GM21717 (cell line): ENCODE results near the gene ARMC9.
"Not testable (repeated sequence)": the region's sequence is repeated elsewhere in the genome, so short reads cannot be mapped to it uniquely, and the experiment has no call there.

Experiments used
- ATAC-seq: cut with Tn5 transposase; IDR thresholded peaks from one replicate; pipeline ENCODE4 v1.9.1; 2021; ENCODE audit warnings: mild to moderate bottlenecking, moderate library complexity; ENCODE audit not compliant: unreplicated experiment

Gene ARMC9

DNA sequence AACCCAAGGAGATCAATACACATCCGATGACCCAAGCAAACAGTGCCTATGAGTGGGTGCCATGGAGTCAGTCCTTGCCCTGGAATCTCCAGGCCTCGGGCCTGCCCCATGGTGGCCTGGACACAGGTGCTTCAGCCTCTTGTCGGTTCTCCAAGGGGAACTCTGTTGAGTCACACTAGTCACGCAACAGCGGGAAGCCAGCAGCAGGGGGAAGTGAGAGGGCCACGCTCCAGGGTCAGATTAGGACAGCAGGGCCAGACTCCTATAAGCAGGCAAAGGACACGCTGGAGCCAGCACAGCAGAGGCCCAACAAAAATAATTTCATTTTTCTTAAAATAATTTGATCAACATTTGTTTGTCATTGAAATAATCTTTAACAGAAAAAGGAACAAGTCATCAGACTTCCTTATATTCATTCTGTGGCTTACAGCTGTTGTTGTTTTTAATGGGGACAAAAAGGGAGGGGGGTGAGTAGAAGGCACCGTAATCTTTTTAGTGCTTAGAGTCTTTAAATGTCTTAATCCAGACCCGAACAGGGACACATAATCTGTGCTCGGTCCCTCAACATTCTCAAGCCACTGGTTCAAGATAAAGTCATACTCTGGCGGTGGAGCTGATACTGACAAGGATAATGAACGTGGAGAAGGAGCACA is 16.4 kb upstream of the ARMC9 start:
- ATAC-seq: no peak

GRCh38 chr2:231182513-231182899 is 15.9 kb upstream of the ARMC9 start:
- ATAC-seq: no peak

DNA sequence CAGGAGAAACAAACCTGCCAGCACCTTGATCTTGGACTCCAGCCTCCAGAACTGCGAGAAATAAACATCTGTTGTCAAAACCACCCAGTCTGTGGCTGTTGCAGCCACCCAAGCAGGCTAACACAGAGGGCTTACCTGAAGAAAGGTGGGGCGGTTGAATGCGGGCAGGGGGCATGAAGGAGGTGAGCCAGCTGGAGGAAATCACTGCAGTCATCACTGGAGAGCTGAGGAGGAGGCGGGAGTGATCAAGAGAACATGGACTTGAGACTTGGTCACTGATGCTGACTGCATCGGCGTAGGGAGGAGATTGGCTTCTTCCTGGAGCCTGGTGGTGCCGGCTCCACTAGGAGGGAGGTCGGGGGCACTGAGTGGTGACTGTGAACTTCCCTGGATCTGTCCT is 14.6 kb upstream of the ARMC9 start:
- no peak for ATAC-seq

- ATAC-seq: no peak
Observed at GRCh38 chr2:231184319-231184718, 14.1 kb upstream of the ARMC9 start.

DNA sequence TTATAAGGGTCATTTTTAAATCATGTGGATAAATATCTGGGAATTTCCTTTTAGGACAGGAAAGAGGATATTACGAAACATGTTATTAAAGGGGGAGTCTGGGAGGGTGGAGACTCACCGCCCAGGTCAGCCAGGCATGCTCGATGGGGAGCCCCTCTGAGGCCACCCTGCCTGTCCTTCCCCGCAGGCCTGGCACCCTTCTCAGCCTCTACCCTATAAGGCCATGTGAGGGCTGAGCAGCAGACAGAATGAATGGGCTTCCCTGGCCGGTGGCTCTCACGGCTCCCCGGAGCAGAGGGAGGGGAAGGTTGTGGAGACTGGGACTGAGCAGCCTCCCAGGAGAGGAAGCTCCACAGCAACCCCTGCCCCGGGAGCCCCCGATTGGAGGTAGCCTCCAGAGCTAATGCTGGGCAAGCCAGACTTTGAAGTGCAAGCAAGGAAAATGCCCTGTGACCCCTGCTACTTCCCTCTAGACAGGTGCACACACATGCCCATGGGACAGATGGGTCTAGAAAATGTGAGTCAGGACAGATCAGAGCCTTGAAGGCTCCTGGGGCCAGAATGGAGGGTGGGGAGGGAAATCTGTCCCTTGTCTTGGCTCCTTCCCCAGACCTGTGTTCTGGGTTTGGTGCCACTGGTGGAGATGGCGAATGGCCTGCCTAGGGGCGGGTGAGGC is 13.2 kb upstream of the ARMC9 start:
- no peak for ATAC-seq

- no peak for ATAC-seq
Observed at GRCh38 chr2:231185886-231186285, 12.5 kb upstream of the ARMC9 start.

- ATAC-seq: no peak
Observed at GRCh38 chr2:231186325-231186724, 12.1 kb upstream of the ARMC9 start.

DNA sequence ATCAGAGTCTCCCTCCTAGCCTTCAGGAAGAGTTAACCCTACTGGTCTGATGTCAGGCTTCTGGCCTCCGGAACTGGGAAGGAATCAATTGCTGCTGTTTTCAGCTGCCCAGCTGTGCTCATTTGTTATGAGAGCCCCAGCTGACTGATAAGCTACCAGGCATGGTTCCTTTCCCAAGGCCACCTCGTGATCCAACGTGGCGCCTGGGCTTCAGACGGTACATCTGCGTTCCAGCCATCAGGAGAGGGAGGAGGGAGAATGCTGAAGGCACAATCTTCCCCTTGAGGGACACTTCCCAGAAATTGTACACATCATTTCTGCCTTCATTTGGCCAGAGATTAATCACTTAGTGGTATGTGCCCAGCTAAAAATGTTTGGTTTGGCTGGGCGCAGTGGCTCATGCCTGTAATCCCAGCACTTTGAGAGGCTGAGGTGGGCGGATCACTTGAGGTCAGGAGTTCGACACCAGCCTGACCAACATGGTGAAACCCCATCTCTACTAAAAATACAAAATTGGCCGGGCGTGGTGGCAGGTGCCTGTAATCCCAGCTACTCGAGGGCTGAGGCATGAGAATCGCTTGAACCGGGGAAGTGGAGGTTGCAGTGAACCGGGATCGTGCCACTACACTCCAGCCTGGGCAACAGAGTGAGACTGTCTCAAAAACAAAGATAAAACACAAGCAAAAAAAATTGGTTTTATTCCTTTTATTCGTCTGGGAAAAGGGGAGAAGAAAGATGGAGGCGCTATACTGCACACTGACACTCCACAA is 10.5 kb upstream of the ARMC9 start:
- no peak for ATAC-seq

DNA sequence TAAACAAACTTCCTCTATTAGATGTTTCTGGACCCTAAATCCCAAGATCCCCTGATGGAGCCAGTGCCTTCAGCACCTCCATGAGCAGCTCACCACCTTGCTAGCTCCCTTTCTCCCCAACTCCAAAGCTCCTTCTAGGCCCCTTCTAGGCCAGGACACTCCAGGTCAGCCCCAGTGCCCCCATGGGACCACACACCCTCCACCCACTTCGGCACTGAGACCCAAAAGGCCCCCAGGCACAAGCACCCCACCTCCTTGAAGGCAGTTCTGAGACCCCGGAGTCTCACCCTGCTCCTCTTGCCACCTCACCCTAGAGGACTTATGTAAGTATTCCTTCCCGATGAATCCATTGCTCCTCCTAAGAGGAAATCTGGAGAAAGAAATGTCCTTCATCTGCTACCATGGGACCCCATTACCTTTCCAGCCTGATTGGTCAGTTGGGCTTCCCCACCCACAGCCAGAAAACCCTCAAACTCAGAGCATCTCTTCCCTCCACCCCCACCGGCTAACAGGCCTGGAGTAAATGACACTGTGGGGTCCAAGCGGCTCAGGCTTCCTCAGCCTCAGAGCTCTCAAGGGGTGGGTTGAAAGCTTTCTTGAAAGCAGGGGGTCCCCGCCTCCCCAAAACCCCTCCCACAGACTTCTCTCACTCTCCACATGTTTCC is 9.8 kb upstream of the ARMC9 start:
- no peak for ATAC-seq

- ATAC-seq: no peak
Observed at GRCh38 chr2:231189171-231189530, 9.3 kb upstream of the ARMC9 start.

DNA sequence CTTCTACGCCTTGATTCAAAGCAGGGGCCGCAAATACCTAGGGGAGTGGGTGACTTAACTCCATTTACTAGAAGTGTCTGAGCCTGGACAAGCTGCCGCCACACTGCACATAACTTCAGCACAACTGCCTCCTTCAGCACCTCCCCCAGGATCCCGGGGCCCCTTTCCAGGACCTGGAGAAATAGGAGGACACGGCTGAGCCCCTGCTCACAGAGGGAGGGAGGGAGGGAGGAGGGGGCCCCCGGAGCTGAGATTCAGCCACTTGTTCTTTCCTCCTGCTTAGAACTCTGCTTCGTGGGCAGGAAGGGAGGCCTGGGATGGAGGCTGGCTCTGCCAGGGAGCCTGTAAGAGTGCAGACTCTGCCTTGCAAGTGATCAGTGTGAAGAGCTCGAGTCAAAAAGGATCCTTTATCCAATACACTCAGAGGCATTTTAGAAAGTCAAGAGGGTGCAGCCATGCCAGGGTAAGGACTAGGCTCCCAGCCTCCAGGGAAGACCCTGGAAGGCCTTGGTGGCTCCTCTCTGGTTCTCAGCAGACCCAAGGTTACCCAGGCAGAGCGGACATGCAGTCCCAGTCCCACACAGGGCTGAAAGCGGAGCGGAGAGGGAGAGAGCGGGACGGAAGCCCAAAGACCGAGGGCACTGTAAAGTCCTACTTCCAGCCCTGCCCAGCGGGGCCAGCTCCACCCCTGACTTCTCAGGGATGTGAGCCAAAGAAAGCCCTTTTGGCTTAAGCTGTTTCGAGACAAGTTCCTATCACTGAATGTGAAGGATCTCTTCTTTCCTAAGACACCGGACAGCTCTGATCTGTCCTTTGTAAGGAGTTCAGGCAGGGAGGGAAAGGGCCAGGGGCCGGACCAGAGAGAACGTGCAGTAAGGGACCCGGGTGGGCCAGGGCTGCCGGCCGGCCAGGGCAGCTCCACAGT is 8.6 kb upstream of the ARMC9 start:
- no peak for ATAC-seq

GRCh38 chr2:231190531-231191197 is 7.8 kb upstream of the ARMC9 start:
- ATAC-seq: no peak

DNA sequence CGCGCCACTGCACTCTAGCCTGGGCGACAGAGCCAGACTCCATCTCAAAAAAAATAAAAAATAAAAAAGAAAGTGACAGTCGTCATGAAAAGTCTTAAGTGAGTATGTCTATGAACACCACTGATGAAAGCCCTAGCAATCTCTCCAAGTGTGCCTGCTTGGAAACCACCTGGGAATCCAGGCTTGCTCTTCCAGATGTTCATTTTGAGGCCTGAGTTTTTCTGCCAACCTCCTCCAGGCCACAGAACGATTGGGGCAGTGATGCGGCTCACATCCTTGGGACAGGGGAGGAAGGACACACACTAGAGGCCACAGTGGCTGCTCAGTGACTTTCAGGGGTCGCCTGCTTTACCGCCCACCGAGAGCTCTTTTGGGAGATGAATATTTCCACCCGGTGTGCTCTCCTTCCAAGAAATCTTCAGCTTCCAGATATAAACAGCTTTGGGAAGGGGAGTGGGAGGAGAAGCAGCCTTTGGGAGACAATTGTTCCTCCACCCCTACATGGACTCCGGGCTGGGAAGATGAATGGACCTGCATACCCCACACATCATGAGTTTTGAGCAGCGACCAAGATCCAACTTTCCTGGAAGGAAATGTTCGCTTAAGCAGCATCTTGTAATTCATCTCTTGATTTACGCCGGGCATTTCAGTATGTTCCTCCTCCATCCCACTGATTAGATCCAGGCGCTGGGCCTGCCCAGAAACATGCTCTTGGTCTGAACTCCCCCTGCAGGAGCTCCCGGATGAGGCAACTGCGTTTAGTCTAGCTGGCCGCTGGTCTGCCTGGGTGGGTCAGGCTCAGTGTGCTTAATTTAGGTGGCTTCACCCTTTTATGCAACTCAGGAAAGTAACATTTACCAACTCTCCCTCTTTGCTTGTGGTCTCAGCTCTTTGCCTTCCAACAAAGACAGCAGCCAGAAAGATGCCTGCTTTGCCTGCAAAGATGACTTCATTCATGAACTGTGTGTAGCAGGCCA is 6.2 kb upstream of the ARMC9 start:
- ATAC-seq: no peak

DNA sequence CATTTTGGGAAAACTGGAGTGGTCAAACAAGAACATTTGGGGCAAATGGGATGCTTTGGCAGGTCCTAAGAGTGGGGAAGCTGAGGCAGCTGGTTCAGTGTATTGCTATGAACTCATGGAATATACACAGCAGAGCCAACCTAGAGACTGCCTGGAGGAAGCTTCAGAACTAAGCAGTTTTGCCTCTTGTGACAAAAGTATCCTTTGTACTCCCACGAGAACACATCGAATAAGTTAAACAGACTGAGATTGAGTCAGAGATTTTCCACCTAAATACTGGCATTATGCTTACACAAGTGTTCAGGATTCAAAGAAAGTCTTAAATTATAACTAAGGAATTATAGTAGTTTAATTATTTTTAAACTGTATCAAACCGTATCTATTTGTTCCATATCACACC is 5.2 kb upstream of the ARMC9 start:
- no peak for ATAC-seq

DNA sequence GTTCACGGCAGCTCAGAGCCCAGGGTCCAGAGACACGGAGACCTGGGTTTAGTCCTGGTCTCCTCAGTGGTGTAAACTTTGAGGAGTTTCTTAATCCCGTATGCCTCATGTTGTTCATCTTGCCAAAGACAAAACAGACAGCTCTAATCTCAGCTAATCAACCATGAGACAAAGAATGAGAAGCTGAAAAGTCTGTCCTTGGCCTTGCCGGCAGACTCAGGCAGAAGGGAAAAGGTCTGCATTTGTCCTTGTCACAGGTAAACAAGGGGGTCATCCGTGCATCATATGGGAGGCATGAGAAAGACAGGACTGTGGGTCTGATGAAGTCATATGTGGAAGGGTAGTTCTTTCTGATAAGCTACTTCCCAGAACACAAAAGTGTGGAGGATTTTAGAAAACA is 1.8 kb upstream of the ARMC9 start:
- ATAC-seq: no peak

DNA sequence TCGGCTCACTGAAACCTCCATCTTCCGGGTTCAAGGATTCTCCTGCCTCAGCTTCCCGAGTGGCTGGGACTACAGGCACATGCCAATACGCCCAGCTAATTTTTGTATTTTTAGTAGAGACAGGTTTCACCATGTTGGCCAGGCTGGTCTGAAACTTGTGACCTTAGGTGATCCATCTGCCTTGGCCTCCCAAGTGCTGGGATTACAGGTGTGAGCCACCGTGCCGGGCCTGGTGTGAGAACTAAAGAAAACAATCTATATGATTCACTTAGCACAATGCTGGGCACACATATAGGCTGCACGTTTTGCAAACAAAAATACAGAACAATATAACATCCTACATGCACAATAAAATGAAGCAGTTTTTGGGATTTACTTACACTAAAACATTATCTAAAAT is 1.2 kb upstream of the ARMC9 start:
- ATAC-seq: not testable (repeated sequence)

DNA sequence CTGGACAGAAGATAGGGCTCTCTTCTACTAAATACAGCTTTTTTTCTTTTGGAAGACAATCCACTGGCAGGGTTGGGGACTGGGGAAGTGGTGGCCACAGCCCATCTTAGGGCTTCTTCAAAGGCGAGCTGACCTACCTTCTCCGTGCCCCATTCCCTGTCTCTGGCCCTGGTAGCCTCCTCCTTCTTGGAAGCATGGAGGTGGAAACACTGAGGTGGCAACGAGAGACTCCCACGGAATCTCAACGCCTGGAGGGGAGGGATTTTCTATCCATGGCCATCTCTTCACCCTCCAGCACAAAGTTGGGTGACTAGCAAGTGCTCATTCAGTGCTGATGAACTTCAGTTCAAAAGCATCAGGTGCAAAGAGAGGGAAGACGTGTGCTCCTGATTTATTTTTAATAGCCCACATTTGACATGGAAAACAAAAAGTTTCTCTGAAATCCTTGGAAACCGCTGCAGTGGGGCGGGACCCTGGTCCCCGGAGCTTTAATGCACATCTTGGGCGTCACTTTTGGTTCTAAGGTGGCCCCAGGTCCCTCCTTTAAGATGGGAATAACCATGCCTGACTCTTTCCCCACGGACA is 633 bp upstream of the ARMC9 start:
- ATAC-seq: no peak

DNA sequence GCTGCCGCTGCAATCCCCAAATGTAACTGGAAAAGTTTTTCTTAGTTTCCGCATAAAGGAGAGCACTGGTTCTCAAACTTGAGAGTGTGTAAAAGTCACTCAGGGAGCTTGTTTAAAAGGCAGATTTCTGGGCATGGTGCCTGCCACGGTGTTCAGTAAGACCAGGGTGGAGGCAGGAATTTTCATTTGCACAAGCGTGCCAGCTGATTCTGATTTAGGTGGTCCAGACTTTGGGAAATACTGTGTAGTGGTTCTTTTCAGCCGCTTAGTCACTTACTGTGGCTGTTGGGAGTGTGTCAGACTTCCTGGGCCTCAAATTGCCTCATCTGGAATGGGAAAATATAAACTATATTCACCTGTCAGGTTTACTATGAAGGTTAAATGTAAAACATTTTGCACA is 788 bp downstream of the ARMC9 start:
- no peak for ATAC-seq
